ENCODE results near the gene ADRA2C.

Gene ADRA2C

DNA sequence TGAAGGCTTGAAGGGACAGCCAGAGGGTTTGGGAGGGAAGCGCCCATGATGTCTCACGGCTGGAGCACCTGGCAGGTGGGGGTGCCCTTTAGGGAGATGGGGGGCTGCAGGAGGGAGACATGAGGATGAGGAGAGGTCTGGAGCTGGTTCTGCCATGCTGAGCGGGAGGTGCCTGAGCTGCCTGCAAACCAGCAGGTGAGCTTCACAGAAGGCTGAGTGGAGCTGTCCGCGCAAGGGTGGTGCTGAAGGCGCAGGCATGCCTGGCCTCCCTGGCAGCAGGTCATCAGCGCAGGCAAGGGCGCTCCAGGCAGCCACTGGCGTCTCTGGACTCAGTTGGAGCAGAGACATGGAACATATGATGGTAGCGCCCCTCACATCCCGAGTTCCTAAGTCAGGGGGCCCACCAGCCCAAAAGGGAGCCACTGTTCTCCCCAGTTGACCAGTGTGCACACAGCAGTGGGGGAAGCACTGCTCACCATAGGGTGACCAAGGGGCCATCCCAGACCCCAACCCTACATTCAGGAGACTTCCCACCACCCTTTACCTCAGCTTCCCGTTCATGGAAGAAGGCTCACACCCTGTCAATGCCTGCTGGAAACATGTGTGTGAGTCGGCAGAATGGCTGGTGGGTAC is 25.8 kb downstream of the ADRA2C start:
- peak in 1 of 2 donors; percentile 6 for DNase-seq (ENCODE audit: low read depth in 1 of 2, low spot score in 1 of 2)

DNA sequence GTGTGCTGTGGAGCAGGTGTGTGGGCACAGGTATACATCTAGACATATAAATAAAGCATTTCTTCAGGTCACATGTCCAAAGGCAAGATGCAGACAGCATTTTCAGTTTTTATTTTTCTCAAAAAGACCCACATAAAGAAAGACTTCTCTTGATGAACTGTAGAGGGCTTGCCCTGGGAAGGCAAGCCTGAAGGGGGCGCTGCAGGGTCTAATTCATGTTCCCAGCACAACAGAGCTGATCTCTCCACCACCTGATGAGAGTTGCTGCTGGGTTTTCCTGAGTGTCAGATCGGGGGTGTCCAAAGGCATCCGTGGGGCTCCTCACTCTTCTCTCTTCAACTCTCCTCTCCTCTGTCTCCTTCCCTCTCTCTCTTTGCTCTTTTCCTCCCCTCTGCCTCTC is 26.6 kb downstream of the ADRA2C start:
- DNase-seq (ENCODE audit: low read depth in 1 of 2, low spot score in 1 of 2): no peak

DNA sequence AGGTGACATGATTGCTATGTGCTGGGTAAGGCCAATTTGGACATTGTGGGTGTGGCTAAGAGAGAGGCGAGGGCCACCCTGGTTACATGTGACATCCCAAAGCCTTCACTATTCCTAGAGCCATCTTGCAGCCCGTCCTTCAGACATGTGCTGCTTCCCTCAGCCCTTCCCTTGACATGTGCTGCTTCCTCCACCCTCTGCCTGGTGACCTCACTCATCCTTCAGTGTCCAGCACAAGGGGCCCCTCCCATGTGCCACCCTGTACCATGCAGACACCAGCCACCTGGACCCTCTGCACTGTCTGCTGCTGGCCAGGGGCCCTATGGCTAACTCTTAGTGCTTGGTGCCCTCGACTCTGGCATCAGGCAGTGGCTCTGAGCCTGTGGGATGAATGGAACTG is 27.4 kb downstream of the ADRA2C start:
- DNase-seq (ENCODE audit: low read depth in 1 of 2, low spot score in 1 of 2): no peak

DNA sequence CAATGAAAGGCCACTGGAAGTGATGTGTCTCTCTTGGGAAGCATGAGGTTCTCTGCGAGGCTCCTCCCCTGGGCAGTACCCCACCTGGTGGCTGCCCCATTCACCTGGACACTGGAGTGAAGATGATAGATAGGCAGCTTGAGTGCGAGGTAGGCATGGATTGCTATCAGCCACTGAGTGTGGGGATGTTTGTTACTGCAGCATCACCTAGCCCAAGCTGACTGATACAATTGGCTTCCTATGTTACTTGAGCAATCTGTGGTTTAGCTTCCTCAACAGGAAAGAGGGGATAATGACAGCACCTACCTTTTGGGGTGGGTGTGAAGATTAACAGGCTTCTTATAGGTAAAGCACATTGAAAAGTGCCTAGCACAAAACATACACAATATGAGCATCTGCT is 30.8 kb downstream of the ADRA2C start:
- no peak for DNase-seq (ENCODE audit: low read depth in 1 of 2, low spot score in 1 of 2)

DNA sequence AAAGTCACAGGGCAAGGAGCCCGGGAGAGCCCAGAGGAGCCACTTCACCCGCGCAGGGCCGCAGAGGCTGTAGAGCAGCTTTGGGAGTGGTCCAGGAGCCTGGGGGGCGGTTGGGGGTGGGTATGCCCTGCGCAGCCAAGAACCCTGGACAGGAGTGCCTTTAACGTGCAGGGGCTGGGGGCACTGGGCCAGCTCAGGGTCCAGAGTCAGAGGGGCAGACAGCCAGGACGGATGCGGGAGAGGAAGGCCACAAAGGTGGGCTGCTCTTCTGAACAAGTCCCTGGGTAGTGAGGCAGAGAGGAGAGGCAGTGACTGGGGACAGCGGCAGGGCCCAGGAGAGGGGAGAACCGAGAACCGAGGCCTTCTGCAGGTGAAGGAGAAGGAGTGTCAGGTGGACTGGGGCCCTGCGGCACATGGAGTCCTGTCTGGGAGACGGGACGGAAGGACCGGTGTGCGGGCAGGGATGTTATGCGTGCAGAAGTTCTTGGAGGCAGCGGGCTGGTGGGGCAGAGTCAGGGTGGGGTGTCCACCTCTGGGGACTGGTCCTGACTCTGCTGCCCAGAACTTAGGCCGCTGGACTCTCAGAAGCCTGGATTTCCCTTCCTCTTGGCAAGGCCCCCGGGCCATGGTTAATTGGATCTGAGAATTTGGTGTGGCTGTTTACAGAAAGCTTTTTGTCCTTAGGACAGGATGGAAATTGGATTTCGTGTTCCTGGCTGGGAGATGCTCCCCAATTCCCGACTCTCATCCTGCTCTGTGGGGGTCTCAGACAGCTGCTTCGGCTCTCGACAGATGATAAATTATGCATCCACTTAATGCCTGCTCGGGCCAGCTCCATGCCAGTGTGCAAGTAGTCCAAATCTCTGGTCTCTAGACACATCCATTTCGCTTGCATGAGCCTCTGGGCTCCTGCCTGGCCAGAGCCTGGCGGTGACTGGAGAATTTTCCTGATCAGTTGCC is 31.9 kb downstream of the ADRA2C start:
- no peak for DNase-seq (ENCODE audit: low read depth in 1 of 2, low spot score in 1 of 2)

DNA sequence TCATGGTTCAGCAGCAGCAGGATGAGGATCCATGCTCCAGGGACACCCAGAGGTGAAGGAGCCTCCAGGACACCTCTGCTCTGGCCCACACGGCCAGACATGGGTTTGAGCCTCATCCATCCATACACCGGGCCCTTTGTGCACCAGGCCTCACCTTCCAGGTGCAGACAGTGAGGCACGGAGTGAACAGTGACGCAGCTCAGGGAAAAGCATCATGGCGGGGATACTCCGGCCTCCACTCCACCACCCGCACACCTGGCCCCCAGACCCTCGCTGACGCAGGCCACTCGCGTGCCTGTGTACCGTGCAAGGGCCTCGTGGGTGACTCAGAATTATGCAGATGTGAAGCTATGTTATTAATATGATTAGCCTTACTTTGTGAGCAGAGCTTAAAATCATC is 33.3 kb downstream of the ADRA2C start:
- no peak for DNase-seq (ENCODE audit: low read depth in 1 of 2, low spot score in 1 of 2)

DNA sequence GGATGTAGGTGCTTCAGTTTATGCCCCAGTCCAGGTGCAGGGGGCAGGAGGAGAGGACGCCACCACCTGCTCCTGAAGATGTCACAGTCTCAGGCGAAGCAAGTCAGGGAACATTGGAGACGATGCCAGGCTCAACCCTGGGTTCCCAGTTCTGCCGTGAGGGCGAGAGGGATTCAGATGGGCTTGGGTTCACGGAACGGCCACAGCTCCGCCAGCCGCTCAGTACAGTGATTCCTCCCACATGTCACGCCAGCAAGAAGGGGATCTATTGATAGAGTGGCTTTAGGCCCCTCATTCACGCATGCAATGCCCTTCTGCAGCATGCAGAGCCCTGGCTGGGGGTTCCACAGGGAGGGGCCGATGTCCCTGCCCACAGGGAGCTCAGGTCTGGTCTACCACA is 34.2 kb downstream of the ADRA2C start:
- DNase-seq (ENCODE audit: low read depth in 1 of 2, low spot score in 1 of 2): no peak

DNA sequence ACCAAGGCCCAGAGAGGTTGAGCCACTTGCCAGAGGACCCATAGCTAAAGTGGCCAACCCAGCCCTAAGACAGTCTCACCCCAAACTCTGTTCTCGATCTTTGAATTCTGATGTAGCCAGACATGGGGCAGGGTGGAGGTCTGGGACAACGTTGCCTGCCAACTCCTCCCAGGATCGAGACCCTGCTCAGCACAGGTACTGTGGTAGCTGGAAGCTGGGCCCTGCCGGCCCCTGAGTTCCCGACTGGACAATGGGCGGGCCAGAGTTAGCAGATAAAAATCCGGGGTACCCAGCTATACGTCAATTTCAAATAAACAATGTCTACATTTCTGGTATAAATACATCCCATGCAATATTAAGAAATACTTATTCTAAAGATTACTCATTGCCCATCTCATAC is 35.3 kb downstream of the ADRA2C start:
- DNase-seq (ENCODE audit: low read depth in 1 of 2, low spot score in 1 of 2): no peak

DNA sequence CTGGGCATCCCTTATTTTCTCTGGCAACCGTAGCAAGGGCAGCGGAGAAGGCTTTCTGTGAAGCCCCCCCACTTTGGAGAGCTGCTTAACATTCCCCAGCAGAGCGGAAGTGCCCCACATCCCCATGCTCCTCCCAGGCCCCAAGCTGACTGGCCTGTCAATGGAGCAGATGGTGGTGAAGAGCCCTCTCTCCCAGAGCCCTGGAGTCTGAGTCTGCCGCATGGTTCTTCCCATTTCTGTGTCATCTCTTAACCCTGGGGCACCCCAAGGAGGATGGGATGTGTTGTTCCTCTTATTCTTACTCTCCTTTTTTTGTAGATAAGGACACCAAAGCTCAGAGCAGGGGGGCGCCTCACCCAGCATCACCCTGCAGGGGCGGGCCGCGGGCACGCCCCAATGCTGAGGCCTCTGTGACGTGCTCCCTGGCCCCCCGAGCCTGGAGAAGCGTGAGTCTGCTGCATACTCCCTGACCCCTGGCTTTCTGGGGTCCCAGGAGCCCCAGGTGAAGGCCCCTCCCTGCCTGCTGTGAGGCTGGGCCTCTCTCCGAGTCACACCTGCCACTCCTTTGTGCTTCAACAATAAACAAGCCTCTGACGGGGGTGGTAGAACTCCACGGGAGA is 35.9 kb downstream of the ADRA2C start:
- DNase-seq (ENCODE audit: low read depth in 1 of 2, low spot score in 1 of 2): no peak

DNA sequence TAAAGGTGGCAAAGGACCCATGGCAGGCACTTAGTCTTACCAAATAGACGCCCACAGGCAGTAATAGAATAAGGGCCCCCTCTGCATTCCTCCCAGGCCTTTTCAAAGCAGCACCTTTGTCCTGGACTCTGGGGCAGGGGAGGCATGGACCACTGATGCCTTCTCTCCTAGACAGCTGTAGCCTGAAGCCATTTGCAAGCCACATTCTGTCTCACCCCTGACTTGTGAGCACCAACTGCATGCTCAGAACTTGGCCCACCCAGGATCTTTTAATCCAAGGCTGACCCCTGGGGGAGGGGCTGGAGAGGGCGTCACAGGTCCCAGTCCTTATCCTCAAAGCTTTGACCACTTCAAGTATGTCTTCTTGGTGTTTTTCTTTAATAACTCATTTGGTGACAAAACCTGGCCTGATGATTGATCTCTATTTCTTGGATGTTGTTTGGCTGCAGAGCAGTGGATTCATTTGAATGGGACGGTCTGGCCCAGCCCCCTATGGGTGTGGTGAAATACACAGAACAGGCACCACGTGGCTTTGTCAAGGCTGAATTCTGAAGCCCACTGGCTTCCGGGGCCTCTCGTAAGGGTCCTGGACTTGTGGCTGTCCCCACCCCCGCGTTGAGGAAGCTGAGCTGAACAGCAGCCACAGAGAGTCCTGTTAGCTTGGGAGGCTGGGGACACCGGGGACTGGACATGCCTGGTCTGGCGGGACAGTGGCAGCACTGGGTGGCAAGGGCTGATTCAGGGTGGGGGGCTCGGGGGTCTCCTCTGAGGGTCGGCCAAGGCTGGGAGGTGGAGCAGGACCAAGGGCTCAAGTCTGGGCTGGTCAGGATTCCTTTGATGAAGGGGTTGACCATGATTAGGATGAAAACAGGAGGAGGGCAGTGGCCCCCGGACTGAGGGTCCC is 36.6 kb downstream of the ADRA2C start:
- DNase-seq (ENCODE audit: low read depth in 1 of 2, low spot score in 1 of 2): no peak

DNA sequence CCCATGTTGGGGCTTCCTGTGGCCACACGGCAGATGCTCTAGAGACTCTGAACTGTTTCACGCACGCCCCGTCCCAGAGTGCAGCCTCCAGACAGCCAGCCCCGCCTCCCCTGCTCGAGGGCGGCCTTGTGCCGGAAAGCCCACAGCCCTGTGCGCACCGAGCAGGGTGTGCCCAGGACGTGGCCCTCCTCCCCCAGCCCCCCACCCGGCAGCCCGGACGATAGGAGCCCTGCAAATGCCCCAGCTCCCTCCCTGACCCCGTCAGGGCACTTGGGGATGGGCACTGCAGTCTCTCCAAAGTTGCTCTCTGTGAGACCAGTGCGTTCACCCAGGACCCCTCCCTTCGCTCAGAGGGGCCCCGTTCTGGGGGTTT is 37.3 kb downstream of the ADRA2C start:
- no peak for DNase-seq (ENCODE audit: low read depth in 1 of 2, low spot score in 1 of 2)

DNA sequence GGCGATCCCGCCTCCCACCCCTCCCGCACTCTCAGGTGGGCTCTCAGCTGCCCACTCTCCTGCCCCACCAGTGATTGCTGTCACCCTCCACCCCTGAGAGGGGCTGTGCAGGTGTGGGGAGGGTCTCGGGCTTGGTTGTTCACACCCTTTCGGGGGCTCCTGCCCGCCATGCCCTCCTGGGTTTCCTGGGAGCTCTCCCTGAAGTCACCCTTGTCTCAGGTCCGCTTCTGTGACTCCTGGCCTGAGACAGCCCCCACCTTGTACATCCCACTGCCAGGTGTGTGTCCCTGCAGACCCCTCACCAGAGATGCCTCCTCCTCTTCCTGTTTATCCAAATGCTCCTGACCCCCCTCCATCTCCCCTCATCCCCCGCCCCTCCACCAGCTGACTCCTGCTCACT is 37.8 kb downstream of the ADRA2C start:
- DNase-seq (ENCODE audit: low read depth in 1 of 2, low spot score in 1 of 2): no peak

DNA sequence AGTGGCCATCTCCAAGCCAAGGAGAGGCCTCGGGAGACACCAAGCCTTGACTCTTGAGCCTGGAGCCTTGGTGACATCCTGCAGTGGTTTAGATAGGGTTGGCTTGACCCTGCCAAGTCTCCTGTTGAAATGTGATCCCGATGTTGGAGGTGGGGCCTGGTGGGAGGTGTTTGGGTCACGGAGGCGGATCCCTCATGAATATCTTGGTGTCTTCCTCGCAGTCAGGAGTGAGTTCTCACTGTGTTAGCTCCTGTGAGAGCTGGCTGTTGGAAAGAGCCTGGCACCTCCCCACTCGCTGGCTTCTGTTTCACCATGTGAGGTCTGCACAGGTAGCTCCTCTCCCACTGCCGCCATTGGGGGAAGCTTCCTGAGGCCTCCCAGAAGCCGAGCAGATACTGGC is 38.8 kb downstream of the ADRA2C start:
- DNase-seq (ENCODE audit: low read depth in 1 of 2, low spot score in 1 of 2): no peak

DNA sequence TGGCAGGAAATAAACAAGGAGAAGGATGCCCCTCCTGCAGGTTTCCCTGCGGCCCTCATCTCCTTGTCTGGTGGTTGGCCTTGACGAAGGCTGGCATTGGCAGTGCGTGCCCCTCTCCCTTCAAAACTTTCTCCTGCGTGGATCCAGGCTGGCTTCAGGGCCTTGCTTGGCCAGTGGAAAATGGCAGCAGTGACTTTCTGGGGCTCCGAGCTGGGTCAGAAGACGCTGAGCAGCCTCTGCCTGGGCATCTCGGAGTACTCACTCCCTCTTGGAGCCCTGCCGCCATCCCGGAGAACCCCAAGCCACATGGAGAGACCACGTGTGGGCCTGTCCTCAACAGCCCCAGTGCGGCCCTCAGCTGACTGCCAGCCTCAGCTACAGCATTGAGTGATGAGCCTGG is 39.5 kb downstream of the ADRA2C start:
- DNase-seq (ENCODE audit: low read depth in 1 of 2, low spot score in 1 of 2): no peak

DNA sequence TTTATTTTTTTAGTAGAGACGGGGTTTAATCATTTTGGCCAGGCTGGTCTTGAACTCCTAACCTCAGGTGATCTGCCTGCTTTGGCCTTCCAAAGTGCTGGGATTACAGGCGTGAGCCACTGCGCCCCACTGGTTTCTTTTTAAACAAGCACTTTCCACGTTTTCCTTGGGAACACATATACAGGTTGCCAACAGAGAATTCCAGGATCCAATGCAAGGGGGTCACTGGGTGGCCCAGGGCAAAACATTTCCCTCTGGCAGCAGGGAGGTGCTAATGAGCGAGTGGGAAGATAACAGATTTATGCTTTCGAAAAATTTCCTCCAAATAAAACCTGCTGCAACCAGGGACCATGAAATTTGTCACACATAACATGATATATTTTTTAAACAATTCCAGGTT is 41.1 kb downstream of the ADRA2C start:
- no peak for DNase-seq (ENCODE audit: low read depth in 1 of 2, low spot score in 1 of 2)

DNA sequence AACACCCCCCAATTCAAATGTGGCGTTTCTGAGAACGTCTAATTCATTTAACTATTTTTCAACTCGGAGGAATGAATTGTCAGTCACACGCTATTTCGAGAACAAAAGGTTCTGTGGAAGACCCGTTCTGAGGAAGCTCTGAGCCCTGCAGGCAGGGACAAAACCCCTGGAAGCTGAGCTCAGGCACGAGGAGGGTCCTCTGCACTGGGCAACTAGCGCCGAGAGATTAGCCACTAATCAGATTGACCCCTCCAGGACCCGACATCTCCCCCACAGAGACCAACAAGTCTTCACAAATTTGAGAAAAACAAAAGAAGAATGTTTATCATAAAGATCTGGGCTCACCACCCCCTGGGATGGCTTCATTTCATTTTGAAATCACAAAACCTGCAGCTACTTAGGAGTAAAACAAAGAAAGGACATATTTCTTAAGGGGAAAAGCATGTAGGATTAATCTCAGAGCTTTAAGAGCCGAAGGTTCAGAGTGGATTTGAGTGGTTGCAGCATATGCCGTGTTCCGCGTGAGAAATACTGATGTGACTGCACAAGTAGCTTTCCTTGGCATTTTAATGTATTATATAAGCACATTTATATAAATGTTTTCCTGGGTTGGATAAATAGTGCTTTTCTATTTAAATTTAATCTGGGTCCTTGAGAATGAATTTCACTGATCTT is 41.8 kb downstream of the ADRA2C start:
- no peak for DNase-seq (ENCODE audit: low read depth in 1 of 2, low spot score in 1 of 2)

DNA sequence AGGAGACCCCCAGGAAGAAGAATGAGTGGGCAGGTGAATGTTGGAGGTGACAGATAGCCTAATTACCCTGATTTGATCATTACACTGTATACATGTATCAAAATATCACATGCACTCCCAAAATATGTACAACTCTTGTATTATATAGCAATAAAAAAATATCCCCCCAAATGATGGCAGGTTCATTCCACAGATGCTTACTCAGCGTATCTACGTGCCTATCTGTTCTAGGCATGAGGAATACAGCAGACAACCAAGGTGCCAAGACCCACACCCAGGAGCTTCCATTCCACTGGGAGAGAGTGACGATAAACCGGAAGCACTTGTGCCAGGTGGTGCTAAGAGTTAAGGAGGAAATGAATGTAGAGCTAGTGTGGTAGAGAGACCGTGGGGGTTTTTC is 42.4 kb downstream of the ADRA2C start:
- DNase-seq (ENCODE audit: low read depth in 1 of 2, low spot score in 1 of 2): no peak

DNA sequence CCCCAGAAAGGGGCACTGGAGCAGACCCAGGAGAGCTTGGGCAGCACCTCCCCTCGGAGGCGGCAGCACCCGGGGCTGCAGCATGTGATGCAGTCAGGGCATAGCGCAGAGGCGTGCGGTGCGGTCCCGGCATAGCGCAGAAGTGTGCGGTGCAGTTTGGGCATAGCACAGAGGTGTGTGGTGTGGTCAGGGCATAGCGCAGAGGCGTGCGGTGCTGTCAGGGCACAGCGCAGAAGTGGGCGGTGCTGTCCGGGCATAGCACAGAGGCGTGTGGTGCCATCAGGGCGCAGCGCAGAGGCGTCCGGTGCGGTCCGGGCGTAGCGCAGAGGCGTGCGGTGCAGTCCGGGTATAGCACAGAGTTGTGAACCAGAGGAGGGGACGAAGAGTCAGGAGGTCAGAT is 42.8 kb downstream of the ADRA2C start:
- DNase-seq (ENCODE audit: low read depth in 1 of 2, low spot score in 1 of 2): no peak

DNA sequence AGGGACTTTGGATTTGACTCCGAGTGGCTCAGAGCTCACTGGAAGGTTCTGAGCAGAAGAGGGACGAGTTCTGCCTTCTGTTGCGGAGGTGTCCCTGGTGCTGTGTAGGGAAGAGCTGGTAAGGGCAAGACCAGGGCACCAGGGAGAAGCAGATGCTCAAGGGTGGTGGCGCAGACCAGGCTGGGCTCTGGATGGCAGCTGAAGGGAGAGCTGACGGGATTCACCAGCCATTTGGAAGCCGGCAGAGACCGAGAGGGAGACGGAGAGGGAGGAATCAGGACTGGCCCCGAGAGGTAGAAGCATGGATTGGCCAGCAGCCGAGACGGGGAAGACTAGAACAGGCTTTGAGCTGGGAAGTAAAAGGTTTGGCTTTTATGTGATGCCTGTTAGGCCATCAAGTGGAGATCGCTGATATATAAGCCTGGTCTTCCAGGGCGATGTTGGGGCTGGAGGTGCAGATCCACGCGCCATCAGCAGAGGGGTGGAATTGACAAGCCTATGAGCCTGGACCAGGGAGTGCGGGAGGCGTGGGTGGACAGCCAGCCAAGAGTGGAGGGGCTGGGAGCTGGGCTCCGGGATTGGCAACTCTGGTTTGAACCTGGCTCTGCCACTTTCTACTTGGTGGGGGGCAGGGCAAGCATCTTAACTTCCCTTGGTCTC is 43.4 kb downstream of the ADRA2C start:
- no peak for DNase-seq (ENCODE audit: low read depth in 1 of 2, low spot score in 1 of 2)

DNA sequence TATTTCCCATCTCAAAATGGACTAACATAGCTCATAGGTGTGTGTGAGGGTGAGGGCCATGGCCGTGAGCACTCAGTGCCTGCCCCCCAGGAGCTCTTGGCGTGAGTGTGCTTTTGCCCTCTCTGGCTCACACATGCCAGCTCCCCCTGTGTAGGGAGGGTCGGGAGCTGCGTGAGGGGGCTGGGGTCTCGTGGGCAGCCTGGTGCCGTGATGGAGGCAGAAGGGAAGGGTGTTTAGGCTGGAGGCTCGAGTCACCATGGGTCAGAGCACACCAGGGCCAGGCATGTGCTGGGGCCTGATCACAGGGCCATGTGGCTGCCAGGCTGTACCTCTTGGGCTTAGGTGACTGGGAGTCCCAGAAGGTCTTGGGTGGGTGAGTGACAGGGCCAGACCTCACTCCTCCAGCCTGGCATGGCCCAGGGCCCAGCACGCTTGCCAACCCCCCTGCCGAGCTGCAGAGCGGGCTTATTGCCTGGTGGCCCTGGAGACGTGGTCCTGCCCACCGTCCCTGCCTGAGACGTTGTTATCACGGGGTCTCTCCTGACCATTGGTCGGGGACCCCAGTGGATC is 44.0 kb downstream of the ADRA2C start:
- DNase-seq (ENCODE audit: low read depth in 1 of 2, low spot score in 1 of 2): no peak

Data from stimulated activated CD4-positive, alpha-beta T cell treated with anti-CD3 and anti-CD28 coated beads, Interleukin-15, amount 100 ng/mL, for 1 hour (primary cell).